GM21619 (cell line): ENCODE data around the gene HSFX2.
"Not testable (repeated sequence)": the region's sequence is repeated elsewhere in the genome, so short reads cannot be mapped to it uniquely, and the experiment has no call there.

ENCODE experiments used
- ATAC-seq: cut with Tn5 transposase; IDR thresholded peaks from one replicate; pipeline ENCODE4 v1.9.1; 2021; ENCODE audit not compliant: unreplicated experiment

The HSFX2 gene, protein sequence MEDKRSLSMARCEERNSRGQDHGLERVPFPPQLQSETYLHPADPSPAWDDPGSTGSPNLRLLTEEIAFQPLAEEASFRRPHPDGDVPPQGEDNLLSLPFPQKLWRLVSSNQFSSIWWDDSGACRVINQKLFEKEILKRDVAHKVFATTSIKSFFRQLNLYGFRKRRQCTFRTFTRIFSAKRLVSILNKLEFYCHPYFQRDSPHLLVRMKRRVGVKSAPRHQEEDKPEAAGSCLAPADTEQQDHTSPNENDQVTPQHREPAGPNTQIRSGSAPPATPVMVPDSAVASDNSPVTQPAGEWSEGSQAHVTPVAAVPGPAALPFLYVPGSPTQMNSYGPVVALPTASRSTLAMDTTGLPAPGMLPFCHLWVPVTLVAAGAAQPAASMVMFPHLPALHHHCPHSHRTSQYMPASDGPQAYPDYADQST

GRCh38 chrX:149595214-149595613 is at the start of gene HSFX2:
Gene HSFX2, minus strand, starts transcription at chrX:149595314. Its CDS starts 614 bp downstream, at chrX:149594700.
- not testable (repeated sequence) for ATAC-seq

DNA sequence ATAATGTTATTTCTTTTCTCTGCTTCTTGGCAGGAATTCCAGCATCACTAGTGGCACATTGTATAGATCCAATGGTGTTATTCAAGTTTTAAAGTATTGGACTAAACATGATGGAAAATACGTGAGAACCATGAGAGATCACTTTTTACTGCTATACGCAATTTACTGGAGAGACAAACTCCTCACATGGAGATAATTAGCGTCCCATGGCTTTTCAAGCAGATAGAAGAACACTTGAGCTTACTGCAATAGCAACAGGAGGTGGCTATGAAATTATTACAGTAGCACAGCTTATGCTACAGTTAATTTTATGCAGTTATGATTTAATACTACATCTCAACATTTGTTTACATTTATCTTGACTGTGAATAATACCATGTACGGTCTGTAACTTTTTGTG is 48.4 kb upstream of the HSFX2 start:
- ATAC-seq = no peak

- no peak for ATAC-seq
Observed at GRCh38 chrX:149641835-149642234, 46.7 kb upstream of the HSFX2 start.

- no peak for ATAC-seq
Observed at GRCh38 chrX:149641432-149641831, 46.3 kb upstream of the HSFX2 start.

DNA sequence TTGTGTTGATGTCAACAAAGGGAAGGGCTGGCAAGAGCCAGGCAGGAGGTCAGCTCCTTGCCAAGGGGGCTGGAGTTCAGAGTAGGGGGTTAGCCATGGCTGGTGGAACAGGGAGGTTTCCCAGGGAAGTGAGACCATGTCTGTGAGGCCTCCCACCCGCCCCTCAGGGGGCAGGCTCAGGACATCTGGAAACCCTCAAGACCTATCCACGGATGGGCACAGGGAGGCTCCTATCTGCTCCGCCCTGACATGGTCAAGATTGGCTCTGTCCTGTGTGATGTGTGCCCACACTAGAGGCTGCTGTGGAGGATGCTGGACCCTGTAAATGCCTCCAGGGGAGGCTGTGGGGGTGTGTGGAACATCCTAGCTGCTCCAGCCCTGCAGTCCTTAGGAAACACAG is 44.5 kb upstream of the HSFX2 start:
- ATAC-seq = no peak

DNA sequence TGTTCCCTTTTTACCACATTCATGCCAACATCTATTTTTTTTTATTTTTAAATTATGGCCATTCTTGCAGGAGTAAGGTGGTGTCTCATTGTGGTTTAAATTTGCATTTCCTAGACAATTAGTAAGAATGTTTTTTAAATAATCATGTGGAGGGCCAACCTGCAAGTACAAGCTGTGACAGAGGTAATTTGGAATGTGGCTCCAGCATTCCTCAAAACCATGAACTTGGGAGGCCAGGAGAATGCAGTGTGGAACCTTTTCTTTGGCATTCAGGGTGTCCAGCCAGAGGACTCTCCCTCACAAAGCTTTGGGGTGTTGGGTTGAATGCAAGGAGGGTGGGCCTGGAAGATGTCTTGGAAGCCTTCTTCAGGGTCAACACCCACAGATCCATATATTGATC is 43.7 kb upstream of the HSFX2 start:
- no peak for ATAC-seq

- no peak for ATAC-seq
Observed at GRCh38 chrX:149633511-149633910, 38.4 kb upstream of the HSFX2 start.

GRCh38 chrX:149631234-149632165 is 36.4 kb upstream of the HSFX2 start, which contains the start of gene TMEM185A:
Gene TMEM185A, minus strand, starts transcription at chrX:149631792. Its CDS starts 212 bp downstream, at chrX:149631580.
- peak; percentile 88 for ATAC-seq

GRCh38 chrX:149630681-149631233 is 35.6 kb upstream of the HSFX2 start:
- ATAC-seq = no peak

DNA sequence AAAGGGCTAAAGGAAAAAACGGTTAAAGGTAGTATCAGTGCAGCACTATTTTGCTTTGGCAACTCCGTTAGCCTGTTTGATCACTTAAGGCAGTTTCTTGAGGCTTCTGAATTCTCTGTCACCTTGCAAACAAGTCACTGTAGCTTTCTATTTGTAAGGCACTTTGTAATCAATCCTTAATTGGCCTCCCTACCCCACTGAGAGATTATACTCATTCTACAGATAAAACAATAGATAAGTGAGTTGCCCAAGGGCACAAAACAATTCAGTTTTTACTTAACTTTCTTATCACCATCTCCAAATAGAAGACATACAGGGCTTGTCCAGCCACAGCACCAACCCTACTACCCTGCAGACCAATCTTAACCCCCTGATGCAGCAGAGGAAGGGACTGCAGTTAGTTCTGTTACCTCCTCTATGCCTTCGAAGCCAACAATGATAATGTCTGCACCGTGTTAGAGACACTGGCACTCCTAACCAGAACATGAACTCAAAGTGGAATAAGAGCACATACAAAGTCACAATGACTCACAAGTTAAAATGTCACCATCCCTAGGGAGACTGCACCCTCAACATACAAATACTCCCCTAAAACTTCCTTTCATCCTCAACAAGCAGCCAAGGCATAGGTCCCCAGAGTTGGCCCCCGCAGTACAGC is 34.7 kb upstream of the HSFX2 start:
- no peak for ATAC-seq

- ATAC-seq = no peak
Observed at GRCh38 chrX:149628768-149629167, 33.7 kb upstream of the HSFX2 start.

DNA sequence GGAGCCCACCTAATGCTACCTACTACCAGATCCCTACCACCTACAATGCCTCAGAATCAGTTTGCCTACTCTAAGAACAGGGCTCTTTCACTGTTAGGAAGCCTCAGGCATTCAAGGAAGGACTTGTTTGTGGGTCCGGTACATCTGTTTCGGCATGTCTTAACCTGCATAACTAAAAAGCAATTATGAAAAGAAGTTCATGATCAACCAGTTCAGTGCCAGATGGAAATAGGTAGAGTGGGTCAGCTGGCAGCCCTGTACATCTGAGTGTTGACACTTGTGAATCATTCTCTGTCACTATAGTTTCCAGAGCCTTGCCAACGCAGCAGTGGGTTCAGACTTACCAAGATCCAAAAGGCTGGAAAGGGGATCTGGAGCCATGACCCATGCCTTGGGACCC is 33.2 kb upstream of the HSFX2 start:
- no peak for ATAC-seq

- not testable (repeated sequence) for ATAC-seq
Observed at GRCh38 chrX:149626829-149627228, 31.7 kb upstream of the HSFX2 start.

DNA sequence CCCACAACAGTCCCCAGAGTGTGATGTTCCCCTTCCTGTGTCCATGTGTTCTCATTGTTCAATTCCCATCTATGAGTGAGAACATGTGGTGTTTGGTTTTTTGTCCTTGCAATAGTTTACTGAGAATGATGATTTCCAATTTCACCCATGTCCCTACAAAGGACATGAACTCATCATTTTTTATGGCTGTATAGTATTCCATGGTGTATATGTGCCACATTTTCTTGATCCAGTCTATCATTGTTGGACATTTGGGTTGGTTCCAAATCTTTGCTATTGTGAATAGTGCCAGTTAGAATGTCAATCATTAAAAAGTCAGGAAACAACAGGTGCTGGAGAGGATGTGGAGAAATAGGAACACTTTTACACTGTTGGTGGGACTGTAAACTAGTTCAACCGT is 24.5 kb upstream of the HSFX2 start:
- ATAC-seq = not testable (repeated sequence)

DNA sequence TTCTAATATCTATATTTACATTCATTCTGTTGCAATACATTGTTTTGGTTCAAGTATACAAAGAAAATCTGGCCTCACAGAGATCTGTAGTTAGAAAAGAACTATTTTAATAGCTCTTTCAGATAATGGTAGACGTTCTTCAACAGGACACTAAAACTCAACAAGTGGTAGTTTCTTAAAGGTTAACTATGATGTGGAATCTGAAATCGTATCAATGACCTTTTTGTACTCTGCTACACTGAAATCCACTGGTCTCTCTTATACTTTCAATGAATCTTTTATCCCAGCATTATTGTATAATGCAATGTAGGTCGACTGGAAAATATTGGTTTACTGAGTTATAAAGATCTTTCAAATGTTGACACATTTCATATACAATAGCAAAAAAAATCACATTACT is 23.8 kb upstream of the HSFX2 start:
- ATAC-seq = no peak

DNA sequence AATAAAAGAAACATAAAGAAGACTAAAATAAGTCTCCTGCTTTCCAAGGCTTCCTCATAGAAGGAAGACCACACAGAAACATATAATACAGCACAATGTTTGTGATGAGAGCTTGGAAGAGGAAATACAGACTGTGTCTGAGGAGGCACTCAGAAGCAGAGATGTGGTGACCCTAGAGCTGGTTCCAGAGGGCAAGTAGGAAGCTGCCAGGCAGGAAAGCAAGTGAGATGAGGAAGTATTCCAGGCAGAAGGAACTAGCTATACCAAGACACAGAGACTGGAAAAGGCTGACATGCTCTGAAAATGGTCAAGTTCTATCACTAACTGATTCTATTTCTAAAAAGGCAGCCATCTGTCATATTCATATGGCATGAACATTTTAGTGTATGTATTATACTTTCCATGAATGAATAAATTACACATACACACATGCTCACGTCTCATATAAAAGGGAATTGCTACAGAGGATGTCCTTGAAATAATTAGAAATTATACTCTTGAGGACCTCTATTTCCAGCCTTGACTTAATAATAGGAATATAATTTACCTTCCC is 16.6 kb upstream of the HSFX2 start:
- ATAC-seq = no peak

DNA sequence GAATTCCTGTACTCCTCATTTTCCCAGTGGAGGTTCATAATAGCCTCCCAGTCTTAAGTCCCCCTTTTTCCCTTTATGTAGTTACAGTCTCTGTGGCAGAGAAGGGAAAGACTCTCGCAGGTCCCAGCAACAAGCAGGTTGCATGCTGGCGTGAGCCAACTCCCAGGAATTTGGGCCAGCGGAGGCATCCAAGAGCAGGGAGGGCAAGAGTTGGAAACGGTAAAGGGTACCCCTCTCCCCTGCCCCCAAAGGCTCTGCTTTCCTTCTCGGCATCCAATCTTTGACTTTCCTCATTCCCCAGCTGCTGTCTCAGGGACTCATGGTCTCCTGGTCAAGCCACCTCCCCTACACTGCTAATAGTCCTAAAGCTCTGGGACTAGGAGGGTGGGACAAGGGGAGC is 15.4 kb upstream of the HSFX2 start:
- no peak for ATAC-seq

- no peak for ATAC-seq
Observed at GRCh38 chrX:149607699-149608098, 12.6 kb upstream of the HSFX2 start.

- ATAC-seq = not testable (repeated sequence)
Observed at GRCh38 chrX:149605248-149605885, 10.3 kb upstream of the HSFX2 start.

DNA sequence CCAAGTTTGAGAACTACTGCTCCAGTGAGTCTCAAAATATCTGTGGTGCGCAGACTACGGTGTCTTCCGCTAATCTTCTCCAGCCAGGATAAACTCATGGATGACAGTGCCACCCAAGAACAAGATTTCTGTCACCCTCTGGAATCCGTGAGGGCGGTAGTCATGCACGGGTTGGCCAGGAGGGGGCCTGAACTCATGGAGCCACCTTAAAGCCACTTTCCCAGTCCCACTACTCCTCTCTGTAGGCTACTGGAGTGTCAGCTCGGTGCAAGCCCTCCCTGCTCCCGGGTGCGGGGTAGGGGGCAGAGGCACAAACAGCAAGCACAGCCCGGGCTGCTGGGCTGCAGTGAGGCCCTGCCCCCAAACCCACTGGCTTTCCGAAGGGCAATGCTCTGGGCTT is 3.5 kb upstream of the HSFX2 start:
- not testable (repeated sequence) for ATAC-seq
